Bronchial epithelial cell (primary cell): ENCODE results near the gene BLOC1S3. TPM values are rescaled to one million over a fixed set of nuclear protein-coding genes. Genes with fewer than 3 reads are reported as not detected.

Experiments
- DNase-seq: peaks from one replicate; pipeline ENCODE4 v3.0.0-alpha.2; 2010; ENCODE audit warnings: low read depth
- FAIRE-seq: peaks from 2 replicates; lab custom pipeline; 2011; peaks lifted over from hg19 to GRCh38; lab: Jason Lieb, UNC
- H3K27me3 ChIP-seq: 2 replicates; pipeline ENCODE4 v1.5.1; 2011; ENCODE audit warnings: low read length; ENCODE audit not compliant: control insufficient read depth, insufficient read depth
- H3K36me3 ChIP-seq: 2 replicates; pipeline ENCODE4 v1.5.1; 2011; ENCODE audit warnings: low read length; ENCODE audit not compliant: control insufficient read depth, insufficient read depth
- H3K4me3 ChIP-seq: 2 replicates; pipeline ENCODE4 v1.5.1; 2011; ENCODE audit warnings: mild to moderate bottlenecking, low read depth, low read length, control low read depth
- total RNA-seq: library from RNA; depleted of rRNA; stranded (reverse); fragments of >200 nt; gene quantifications from 2 replicates; pipeline ENCODE4 v1.2.1, GENCODE V29; 2014
- TF ChIP-seq, protein P1 (sequence below): IDR thresholded peaks from 2 replicates; pipeline ENCODE4 v1.5.1; 2011; ENCODE audit warnings: mild to moderate bottlenecking, moderate library complexity, low read length, control low read depth, inconsistent platforms; ENCODE audit not compliant: insufficient read depth, severe bottlenecking

Gene BLOC1S3
- total RNA-seq, 1 donor from 2014 or later, result 5.3 TPM

DNA sequence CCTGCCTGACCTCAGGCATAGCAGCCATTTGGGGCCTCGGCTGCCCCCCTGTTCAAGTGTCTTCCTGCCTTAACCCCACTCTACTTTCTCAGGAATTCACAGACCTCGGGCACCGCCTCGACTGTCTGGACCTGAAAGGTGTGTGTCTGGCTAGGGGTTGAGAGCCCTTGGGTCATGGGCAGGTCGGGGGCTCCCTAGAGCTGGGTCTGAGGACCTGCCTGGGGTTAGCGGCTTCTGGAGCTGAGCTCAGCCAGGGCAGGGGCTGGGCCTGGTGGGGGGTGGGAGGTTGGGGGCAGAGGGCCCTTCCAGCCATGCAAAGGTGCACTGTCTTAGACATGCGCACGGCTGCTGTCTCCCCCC, 38.5 kb upstream of the BLOC1S3 start:
- no peaks in the 10 kb centered on the region for H3K27me3 ChIP-seq
- DNase-seq (no peak), FAIRE-seq (no peak)
- no peak overlapping the region for H3K4me3 ChIP-seq
- TF ChIP-seq, protein P1, sequence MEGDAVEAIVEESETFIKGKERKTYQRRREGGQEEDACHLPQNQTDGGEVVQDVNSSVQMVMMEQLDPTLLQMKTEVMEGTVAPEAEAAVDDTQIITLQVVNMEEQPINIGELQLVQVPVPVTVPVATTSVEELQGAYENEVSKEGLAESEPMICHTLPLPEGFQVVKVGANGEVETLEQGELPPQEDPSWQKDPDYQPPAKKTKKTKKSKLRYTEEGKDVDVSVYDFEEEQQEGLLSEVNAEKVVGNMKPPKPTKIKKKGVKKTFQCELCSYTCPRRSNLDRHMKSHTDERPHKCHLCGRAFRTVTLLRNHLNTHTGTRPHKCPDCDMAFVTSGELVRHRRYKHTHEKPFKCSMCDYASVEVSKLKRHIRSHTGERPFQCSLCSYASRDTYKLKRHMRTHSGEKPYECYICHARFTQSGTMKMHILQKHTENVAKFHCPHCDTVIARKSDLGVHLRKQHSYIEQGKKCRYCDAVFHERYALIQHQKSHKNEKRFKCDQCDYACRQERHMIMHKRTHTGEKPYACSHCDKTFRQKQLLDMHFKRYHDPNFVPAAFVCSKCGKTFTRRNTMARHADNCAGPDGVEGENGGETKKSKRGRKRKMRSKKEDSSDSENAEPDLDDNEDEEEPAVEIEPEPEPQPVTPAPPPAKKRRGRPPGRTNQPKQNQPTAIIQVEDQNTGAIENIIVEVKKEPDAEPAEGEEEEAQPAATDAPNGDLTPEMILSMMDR, result no peak
- H3K36me3 ChIP-seq, result peaks cover 6% of the 10 kb centered on the region

GRCh38 chr19:45140533-45140932, 38.1 kb upstream of the BLOC1S3 start:
- TF ChIP-seq, protein P1, result no peak
- FAIRE-seq, result no peak
- H3K4me3 ChIP-seq, result no peak overlapping the region
- H3K27me3 ChIP-seq, result no peaks in the 10 kb centered on the region
- no peak for DNase-seq
- peaks cover 6% of the 10 kb centered on the region for H3K36me3 ChIP-seq

GRCh38 chr19:45141203-45141900, 37.2 kb upstream of the BLOC1S3 start:
- Histone ChIP-seq H3K4me3 (no peak overlapping the region), H3K36me3 (peaks cover 6% of the 10 kb centered on the region), H3K27me3 (no peaks in the 10 kb centered on the region)
- DNase-seq (no peak), FAIRE-seq (no peak)
- TF ChIP-seq, protein P1, result no peak

- FAIRE-seq, result no peak
- TF ChIP-seq, protein P1, result no peak
- Histone ChIP-seq H3K36me3 (peaks cover 6% of the 10 kb centered on the region), H3K4me3 (no peak overlapping the region), H3K27me3 (no peaks in the 10 kb centered on the region)
- no peak for DNase-seq
Observed at GRCh38 chr19:45142016-45142725, 36.4 kb upstream of the BLOC1S3 start.

DNA sequence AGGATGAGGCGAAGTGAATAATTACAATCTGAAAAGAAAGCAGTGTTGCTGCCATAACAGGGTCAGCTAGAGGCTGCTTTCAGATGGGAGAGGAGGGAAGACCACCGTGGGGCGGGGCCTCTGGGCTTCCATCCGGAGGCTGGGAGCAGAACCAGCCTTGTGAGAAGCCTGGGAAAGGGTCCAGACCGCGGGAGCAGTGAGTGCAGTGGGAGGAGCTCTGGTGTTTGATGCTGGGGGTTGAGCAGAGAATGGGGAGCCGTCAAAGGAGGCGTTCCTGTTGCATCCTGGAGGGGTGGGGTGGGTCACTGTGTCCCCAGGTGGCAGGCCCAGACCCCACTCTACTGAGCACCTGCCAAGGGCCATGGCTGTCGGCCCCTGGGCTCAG, 35.9 kb upstream of the BLOC1S3 start:
- TF ChIP-seq, protein P1, result no peak
- no peaks in the 10 kb centered on the region for H3K27me3 ChIP-seq
- DNase-seq (no peak), FAIRE-seq (no peak)
- H3K4me3 ChIP-seq, result no peak overlapping the region
- H3K36me3 ChIP-seq, result peaks cover 6% of the 10 kb centered on the region
